Right hindlimb (tissue), 1 donor: ENCODE measurements around the gene KIT.

Source experiments
- DNase-seq: peaks from one replicate; pipeline ENCODE4 v3.0.0-alpha.2; 2018

The KIT gene

DNA sequence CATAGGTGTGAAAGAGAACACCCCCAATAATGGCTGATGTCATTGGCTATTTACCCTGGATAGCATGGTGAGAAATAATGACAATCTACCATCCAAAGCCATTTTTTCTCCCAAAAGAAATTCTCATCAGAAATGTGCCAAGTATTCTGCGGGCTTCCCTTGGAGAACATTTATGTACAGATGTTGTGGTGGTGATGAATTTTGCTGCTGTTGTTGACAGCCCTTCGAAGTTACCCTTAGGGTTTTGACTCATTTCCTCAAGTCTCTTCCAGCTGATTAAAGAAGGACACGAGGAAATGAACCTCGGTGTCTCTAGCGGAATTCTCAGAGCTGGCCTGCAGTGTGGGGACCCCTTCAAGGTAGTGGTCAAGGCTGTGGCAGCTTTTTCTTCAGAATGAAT is 3.4 kb downstream of the KIT start:
- DNase-seq = no peak

- DNase-seq = no peak
These were observed 3.9 kb downstream of the KIT start for GRCh38 chr4:54661686-54662085.

DNA sequence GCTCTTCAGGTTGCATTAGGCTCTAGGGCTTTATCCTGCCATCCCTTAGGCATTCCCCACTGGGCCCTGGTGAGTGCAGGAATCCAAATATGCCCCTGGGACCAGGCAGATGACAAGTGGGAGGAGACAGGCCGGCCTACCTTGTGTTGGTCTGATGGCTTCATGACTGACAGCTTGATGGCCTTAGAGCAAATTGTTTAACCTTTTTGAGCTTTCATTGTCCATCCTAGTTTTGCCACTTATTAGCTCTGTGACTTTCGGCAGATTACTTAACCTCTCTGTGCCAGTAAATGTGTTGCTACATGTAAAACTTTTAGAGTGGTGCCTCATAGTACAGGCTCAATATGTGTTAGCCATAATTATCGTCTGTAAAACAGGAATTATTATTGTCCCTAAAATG is 4.4 kb downstream of the KIT start:
- DNase-seq = no peak

DNA sequence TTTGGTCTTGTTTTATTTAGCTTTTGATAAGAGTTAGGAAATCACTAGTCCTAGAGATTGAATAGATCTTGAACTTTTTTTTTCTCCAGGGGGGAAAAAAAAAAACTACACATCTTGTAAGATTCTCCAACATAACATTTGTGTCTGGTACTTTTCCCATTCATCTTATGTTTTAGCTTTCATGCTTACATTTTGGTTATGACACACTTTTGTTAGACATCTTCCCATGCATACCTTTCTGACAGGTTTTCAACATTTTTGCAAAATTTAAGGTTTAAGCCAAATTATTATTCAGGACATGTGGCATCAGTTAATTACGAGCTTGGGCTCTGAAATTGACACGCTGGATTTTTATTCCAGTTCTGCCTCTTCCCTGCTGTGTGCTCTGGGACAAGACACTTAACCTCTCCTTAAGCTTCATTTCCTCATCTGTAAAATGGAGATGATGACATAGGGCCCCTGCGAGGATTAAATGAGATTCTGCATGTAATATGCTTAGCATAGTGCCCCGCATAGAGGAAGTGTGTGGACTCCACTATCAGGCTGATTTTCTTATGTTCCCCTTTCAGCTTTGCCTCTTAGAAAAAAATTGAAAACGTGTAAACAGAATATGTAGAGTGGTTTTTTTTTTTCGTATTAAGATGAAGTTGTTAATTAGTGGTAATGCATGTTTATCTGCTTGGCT is 5.3 kb downstream of the KIT start:
- no peak for DNase-seq

- DNase-seq = no peak
These were observed 6.6 kb downstream of the KIT start for GRCh38 chr4:54664400-54664799.

DNA sequence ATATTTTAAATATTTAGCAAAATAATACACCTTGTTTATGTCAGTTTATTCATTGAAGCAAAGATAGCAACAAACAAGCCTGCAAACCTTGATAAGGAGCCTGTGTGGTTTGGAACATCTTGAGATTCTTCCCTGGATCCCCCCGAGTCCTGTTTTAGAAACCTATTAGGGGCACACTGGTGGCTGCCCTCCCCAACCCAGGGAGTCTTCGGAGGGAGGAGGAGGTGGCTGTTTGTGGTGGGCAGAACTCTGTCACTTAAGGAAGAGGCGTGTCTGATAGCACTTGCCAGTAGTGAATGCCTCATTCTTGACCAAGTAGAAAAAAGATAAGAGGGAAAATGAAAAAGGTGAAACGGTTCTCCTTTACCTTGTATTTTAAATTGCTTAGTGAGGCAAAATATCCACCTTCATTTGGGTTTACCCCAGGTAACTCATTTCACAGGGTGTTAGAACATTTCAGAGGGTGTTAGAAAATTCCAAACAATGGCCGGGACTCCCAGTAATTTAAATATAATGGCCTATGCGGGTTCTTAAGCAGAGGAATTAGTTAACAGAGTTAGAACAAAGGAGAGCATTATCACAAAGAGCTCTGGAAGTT is 10.4 kb downstream of the KIT start:
- DNase-seq = no peak

- no peak for DNase-seq
These were observed 12.1 kb downstream of the KIT start for GRCh38 chr4:54669831-54670230.

GRCh38 chr4:54675721-54676461 is 18.1 kb downstream of the KIT start:
- no peak for DNase-seq

DNA sequence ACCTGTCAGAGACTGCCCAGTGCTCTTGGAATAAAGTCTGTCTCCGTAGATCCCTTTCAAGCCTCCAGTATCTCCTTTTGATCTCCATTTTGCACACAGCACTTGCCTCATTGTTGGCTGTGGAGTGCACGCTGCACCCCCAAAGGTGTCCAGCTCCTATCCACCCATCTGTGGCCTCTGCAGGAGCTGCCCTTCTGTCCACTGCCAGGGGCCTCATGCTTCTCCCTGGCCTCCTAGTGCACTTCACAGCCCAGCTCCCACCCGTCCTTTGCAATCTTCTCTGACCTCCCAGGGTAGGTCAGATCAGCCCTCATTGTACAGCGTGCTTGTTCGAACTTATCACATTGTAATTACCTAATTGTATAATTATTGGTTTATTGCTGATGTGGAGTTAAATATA is 18.9 kb downstream of the KIT start:
- no peak for DNase-seq

DNA sequence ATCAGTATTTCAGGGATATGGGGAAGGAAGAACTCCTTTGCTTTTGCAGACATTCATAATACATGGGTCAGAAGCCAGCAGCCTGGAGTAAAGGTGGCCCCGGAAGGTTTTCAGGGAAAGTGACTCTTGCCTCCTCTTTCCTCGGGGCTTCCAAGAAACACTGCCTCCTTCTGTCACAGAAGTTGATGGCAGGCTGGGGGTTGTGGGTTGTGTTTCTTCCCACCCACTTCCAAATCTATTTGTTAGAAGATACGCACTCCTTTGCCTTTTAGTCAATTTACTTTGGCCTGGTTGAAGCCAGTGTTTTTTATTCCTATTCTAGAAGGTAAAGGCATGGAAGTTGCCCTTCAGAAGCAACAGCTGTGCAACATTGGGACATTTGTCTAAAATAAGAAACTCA is 19.7 kb downstream of the KIT start:
- no peak for DNase-seq

DNA sequence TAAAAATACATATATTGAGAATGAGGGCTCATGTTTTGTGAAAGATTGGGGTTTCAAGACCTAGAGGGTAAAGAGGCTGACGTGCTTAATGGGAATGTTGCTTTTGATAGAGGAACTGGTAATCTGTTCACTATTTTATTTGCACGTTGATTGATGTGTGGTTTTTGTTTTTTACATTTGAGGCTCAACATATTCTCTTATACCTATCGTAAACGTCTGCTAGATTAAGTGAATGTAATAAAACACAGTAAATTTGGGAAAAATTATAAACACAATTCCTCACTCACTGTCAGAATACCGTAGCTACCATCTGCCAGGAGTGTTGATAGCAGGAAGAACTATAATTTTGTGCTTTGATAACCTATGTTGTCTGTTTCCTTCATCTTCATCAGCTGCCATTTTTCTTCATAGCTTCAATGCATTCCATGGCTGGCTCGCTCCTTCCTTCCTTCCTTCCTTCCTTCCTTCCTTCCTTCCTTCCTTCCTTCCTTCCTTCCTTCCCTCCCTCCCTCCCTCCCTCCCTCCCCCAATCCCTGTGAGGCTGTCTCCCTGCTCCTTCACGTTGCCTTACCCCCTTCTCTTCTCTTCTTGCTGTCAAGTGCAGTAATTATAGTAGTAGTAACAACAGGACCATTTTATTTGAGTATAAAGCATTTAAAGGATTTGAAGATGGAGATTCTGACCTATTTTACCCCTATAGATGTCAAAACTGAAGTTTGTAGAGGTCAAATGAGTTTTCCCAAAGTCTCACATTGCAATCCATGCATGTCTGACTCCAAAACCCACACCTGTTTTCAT is 20.3 kb downstream of the KIT start:
- no peak for DNase-seq

DNA sequence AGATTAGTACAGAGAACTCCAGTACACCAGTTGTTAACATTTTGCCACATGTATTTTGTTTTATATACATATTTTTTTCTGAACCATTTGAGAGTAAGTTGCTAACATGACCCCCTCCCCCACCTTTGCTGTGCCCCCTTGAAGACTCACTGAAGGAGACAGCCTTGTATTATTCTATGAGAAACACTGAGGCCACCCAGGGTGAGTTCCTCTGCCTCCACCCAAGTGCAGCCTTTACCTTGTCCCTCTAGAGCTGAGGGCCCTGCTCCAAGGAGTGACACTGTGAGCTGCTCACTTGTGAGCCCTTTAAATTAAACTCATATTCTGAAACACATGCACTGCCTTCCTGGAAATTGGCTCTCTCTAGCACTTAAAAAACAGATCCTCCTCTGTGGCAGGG is 21.1 kb downstream of the KIT start:
- DNase-seq = no peak

DNA sequence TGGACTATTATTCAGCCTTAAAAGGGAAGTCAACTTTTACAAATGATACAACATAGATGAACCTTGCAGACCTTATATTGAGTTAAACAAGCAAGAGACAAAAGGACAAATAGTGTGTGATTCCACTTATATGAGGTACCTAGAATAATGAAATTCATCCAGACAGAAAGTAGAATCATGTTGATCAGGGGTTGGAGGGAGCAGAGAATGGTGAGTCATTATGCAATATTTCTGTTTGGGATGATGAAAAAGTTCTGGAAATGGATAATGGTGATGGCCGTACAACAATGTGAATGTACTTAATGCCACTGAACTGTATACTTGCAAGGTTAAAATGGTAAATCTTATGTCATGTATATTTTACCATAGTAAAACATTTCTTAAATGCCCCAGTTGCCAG is 22.1 kb downstream of the KIT start:
- no peak for DNase-seq

DNA sequence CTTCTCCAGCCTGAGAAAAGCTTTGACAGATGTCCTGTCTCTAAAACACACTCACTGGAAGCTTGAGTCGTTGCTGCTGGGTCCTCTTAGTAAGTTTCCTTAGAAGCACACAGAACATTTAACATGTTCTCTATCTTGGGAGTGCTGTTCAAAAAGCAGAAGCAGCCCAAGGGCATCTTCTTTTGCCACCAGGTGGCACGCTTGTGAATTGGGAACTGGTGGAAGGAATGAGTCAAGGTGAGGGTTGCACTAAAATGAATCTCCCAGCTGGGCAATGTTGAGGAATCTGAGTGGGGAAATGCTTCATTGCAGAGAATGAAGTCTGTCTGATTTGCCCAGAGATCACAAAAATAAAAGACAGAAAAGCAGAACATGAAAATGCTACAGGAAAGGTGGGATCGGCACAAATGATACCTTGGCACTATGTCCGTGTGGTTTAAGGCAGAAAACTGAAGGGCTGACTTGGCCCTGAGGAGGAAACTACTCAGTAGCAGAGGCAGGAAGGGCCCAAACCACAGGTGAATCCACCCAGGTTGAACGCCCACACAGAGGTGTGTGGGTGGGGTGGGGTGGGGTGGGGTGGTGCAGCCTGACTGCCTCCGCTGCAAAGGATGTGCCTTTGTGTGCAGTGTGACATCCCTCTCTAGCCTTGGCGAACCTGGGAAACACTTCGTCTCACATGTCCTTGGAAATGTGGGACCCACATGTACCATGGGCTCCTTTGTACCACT is 26.0 kb downstream of the KIT start:
- no peak for DNase-seq

DNA sequence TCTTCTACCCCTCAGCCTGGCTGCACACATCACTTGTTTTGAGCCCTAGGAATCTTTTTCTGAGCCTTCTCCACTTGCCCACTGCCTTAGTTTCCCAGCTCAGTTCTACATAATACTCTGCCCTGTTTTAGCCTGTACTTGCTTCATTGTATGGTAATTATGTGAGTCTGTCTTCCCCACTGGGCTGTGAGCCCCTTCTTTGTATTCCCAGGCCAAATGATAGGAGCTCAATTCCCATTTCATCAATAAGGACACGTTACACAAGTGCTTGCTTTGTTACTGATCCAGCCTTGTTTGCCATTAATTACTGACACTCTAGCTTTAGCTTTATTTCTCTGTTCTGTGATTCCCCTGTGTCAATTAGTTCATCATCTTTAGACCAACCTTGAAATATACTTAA is 28.1 kb downstream of the KIT start:
- no peak for DNase-seq

DNA sequence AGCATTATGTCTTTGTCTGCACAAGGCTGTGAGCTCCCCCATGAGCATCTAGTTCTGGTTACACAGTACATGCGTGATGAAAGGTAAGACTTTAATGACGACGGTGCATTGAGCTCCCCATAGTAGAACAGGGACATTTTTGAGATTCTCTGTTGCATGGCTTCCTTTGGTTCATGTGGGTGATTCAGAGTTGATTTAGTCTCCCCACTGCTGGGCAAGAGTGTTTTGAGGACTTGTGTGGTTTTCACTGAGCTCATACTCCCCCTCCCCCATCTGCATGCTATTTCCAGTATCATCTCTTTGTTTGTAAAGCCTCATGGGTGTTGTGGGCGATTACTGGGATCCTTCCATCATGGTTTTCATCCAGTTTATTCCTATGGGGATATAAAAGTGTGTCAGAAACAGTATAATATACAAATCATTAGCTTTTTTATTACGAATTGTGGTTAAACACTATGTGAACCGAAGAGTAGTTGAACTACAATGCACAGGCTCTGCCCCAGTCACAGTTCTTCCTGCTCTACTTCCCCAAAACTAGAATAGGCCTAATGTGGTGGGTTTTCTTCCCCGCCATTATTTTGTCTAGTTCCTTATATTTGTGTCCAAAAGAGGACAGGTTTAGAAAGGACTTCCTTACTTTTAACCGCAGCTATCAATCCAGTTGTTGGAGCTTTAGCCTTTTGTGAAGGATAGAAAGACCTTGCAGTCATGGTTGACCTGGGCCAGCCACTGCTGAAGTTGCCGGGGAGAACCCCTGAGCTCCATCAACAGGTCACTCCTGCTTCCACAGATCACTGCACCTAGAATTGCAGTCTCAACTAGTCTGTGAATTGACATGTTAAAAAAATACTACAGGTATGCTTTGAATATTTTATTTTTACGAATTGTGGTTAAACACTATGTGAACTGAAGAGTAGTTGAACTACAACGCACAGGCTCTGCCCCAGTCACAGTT is 30.4 kb downstream of the KIT start:
- no peak for DNase-seq

DNA sequence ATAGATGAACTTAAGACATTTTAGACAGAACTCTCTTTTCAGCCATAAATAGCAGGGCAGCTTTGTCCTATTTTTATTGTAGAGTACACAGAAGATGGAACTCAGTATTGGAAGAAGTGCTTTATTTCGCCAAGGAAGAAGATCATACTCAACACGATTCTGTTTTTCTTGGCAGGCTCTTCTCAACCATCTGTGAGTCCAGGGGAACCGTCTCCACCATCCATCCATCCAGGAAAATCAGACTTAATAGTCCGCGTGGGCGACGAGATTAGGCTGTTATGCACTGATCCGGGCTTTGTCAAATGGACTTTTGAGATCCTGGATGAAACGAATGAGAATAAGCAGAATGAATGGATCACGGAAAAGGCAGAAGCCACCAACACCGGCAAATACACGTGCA is 37.6 kb downstream of the KIT start:
- DNase-seq = no peak

DNA sequence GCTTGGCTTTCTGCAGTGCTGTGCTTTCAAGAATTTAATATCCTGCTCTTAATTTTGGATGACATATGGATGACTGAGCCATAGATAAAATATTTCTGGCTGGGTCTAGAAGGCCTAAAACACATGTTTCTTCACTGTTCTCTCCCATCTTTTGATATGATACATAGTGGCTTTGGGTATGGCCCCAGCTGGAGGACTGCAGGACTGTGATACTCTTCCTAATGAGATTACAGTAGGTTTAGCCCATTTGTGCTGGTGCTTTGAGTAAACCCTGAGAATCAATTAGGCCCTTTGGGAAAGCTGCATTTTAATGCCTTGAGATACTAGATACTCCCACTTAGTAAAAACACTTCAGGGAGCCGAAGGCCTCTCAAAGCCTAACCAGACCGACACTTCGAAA is 38.0 kb downstream of the KIT start:
- DNase-seq = no peak

GRCh38 chr4:54696649-54697048 is 38.9 kb downstream of the KIT start:
- no peak for DNase-seq

- no peak for DNase-seq
These were observed 43.2 kb downstream of the KIT start for GRCh38 chr4:54700986-54701385.

GRCh38 chr4:54703182-54703581 is 45.4 kb downstream of the KIT start:
- DNase-seq = no peak

GRCh38 chr4:54707406-54707805 is 49.6 kb downstream of the KIT start:
- DNase-seq = no peak
